Coronary artery (tissue), 2 donors: Measurements from ENCODE around the gene C1QC.

Source experiments
- DNase-seq: peaks from one replicate; pipeline ENCODE4 v3.0.0-alpha.2; 2017; ENCODE audit warnings: low spot score
- H3K27ac ChIP-seq, 2 donors: fragments of 200-600 bp; sonication (generic); one replicate each; pipeline ENCODE4 v1.5.1; 2016 to 2019
- H3K4me3 ChIP-seq: fragments of 200-600 bp; sonication (generic); 2 replicates; pipeline ENCODE4 v1.5.1; 2016; ENCODE audit warnings: mild to moderate bottlenecking, moderate library complexity
- TF ChIP-seq, protein P1 (sequence below): fragments of 200-600 bp; sonication (generic); IDR thresholded peaks from one replicate; pipeline ENCODE4 v1.5.1; 2019; ENCODE audit warnings: antibody characterized with exemption

The C1QC gene

DNA sequence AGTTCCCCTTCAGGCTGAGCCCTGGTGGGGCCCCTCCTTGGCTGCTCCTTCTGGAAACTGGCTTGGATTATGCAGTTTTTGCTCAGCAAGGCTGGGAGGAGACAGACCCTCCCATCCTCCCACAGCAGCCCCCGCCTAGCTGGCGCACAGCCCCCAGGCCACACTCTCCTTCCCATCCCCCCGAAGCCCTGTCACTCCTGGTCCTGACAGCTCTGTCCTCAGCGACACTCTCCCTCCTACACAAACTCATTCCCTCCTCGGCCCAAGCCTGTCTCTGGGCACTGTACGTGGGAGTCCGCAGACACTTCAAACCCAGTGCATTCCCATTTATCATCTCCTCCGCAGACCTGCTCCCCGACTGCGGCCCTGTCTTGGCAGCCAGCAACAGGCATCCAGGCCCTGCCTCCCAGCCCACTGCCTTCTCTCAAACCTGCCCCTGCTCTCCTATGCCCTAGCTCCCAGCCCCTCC is 42.2 kb downstream of the C1QC start:
- TF ChIP-seq, protein P1, sequence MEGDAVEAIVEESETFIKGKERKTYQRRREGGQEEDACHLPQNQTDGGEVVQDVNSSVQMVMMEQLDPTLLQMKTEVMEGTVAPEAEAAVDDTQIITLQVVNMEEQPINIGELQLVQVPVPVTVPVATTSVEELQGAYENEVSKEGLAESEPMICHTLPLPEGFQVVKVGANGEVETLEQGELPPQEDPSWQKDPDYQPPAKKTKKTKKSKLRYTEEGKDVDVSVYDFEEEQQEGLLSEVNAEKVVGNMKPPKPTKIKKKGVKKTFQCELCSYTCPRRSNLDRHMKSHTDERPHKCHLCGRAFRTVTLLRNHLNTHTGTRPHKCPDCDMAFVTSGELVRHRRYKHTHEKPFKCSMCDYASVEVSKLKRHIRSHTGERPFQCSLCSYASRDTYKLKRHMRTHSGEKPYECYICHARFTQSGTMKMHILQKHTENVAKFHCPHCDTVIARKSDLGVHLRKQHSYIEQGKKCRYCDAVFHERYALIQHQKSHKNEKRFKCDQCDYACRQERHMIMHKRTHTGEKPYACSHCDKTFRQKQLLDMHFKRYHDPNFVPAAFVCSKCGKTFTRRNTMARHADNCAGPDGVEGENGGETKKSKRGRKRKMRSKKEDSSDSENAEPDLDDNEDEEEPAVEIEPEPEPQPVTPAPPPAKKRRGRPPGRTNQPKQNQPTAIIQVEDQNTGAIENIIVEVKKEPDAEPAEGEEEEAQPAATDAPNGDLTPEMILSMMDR, result no peak
- H3K4me3 ChIP-seq, result no peak overlapping the region
- DNase-seq, result no peak
- no peak overlapping the region for H3K27ac ChIP-seq

DNA sequence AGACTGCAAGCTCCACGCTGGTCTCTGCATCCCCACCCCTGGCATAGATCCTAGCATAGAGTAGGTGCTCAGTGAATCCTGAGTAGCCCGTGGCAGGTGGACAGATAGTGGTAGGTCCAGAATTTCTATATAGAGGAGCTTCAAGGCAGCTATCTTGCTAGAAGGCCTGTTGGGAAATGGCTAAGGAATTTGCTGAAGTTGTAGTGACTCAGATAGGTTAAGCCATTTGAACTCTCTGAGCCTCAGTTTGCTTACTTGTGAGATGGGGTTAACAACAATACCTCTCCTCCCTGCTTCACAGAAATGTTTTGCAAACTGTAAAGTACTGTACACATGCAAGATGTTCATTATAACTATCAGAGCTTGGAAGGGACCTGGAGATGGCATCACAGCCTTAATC is 43.8 kb downstream of the C1QC start:
- TF ChIP-seq, protein P1, result no peak
- Histone ChIP-seq H3K27ac (no peak overlapping the region), H3K4me3 (no peak overlapping the region)
- no peak for DNase-seq

DNA sequence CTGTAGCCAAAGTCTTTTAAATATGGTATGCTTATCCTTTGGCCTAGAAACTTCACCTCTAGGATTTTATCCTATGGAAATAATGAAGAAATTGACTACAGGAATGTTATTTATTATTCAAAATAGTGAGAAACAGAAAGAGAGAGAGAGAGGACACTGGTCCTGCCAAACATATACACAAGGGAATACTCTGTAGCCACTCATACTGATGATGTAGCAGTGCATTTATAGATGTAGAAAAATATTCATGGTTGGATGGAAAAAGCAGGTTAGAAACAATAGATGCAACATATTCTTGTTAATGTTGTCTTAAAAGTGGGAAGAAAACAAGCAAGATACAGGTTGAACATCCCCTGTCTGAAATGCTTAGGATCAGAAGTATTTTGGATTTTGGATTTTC is 45.0 kb downstream of the C1QC start:
- DNase-seq, result no peak
- H3K4me3 ChIP-seq, result no peak overlapping the region
- H3K27ac ChIP-seq, result no peak overlapping the region
- TF ChIP-seq, protein P1, result no peak

GRCh38 chr1:22689505-22689904 is 46.1 kb downstream of the C1QC start:
- no peak overlapping the region for H3K4me3 ChIP-seq
- TF ChIP-seq, protein P1, result no peak
- DNase-seq, result no peak
- H3K27ac ChIP-seq, result no peak overlapping the region

- TF ChIP-seq, protein P1, result no peak
- no peak for DNase-seq
- Histone ChIP-seq H3K27ac (no peak overlapping the region), H3K4me3 (no peak overlapping the region)
These were observed 47.8 kb downstream of the C1QC start for GRCh38 chr1:22691031-22691753.

- Histone ChIP-seq H3K27ac (no peak overlapping the region), H3K4me3 (no peak overlapping the region)
- TF ChIP-seq, protein P1, result no peak
- no peak for DNase-seq
These were observed 50.7 kb downstream of the C1QC start for GRCh38 chr1:22694172-22694571.

DNA sequence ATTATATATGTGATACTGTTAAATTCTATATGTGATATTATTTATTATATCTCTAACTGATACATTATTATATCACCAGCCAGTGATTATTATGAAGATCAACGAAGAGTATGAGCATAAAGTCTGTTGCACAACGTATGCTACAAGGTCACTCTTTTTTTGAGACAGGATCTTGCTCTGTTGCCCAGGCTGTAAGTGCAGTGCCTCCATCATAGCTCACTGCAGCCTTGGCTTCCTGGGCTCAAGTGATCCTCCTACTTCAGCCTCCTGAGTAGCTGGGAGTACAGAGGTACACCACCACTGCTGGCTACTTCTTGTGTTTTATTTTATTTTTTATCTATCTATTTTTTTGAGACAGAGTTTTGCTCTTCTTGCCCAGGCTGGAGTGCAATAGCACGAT is 53.2 kb downstream of the C1QC start:
- no peak for DNase-seq
- TF ChIP-seq, protein P1, result no peak

More for the DNA sequence above, 53.2 kb downstream of the C1QC start:
- Histone ChIP-seq H3K4me3 (no peak overlapping the region), H3K27ac (no peak overlapping the region)
